Islet precursor cell (in vitro differentiated cells): ENCODE results near the gene MYO9B.
"Not testable (repeated sequence)": the region's sequence is repeated elsewhere in the genome, so short reads cannot be mapped to it uniquely, and the experiment has no call there.

Experiments
- DNase-seq: peaks from one replicate; pipeline ENCODE4 v3.0.0-alpha.2; 2018

The MYO9B gene

DNA sequence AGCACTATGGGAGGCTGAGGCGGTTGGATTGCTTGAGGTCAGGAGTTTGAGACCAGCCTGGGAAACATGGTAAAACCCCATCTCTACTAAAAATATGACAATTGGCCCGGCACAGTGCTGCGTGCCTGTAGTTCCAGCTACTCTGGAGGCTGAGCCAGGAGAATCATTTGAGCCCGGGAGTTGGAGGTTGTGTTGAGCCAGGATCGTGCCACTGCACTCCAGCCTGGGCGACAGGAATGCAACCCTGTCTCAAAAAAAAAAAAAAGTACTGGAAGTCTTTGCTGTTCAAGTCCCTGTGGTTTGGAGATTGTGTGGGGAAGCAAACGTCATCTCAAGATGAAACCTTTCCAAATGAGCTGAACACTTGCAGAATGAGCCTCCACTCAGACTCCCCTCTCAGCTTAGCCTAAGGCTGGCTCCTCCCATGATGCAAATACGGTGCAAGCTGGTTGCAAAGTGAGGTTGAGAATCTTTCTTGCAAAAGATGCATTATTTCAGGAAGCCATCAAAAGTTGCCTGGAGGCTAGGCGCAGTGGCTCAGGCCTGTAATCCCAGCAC is 46.2 kb downstream of the MYO9B start:
- DNase-seq = no peak

DNA sequence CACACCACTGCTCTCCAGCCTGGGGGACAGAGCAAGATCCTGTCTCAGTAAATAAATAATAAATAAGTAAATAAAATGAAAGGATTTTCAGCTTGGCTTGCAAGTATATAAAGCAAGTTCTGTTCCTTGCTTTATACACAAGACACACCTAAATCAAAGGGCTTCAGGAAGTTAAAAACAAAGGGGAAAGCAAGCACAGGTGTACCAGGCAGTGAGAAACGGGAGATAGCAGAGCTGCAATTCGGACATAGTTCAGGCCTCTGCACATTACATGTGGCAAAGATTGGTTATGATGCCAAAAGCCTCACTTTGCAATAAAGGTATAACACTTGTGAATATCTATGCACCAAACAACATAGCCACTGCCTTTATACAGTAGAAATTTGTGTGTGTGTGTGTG is 47.5 kb downstream of the MYO9B start:
- DNase-seq = no peak

DNA sequence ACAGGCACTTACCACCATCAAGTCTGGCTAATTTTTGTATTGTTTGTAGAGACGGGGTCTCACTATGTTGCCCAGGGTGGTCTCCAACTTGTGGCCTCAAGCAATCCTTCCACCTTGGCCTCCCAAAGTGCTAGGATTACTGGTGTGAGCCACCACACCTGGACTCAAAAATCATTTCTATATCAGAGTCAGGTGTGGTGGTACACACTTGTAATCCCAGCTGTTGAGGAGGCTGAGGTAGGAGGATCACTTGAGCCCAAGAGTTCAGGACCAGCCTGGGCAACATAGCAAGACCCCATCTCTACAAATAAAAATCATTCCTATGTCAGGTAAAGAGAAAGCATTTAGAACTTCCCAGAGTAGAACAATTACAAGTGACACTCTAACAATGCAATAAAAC is 48.4 kb downstream of the MYO9B start:
- DNase-seq = no peak

DNA sequence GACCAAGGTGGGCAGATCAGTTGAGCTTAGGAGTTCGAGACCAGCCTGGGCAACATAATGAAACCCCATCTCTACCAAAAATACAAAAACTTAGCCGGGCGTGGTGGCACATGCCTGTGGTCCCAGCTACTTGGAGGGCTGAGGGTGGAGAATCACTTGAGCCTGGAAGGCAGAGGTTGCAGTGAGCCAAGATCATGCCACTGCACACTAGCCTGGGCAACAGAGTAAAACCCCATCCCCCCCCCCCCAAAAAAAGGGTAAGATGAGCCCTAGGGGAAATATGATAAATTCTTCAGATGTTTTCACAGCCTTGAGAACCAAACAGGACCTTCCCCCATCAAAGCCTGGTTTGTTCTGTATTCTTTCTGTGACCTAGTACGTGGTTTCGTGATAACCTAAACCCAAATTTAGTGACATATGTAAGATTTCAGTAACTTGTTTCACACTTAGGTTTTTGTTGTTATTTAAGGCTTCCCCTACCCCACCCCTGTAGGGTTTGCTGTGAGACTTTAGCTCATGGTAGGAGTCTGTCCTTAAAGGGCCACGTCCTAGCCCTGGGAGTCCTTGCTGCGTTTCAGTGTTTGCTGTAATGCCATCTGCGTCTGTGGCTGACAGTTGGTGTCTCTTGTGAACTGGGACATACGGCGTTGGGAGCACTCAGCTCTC is 49.6 kb downstream of the MYO9B start:
- DNase-seq = no peak

DNA sequence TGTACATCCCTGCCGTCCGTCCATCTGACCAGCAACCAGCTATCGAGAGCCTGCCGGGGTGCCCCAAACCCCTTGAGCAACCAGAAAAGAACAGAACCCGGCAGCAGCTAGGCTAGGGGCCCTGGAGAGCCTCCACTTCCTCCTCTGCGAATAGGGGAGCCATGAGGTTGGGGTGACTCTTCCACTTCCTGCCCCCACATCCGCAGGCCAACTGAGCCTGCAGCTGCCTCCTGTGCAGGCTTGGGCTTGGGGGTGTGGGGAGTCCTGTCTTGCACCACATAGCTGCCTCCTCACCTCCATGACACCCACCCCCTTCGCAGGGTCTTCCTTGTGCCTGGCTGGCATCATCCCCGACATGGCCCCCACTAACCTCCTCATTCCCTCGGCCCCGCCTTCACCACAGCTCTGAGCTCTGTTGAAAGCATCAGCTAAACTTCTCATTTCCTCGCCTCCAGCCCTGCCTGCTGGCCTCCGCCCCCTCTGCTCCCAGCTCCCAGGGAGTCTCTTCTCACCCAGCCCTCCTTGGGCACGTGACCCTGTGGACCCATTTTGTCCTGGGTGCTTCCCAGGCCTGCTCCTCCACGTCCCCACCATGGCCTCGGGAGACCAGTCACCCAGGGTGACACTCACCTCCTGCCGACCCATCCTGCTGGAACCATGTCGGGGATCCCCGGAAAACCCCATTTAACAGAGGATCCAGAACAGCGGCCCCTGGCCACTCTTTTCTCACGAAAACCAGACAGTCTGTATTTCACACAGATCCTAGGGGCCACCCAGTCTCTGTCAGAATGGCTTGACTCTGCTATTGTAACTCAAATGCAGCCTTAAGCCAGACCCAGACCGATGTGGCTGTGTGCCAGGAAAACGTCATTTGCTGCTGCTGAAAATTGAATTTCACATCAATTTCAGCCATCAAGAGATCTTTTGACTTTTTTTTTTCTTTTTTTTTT is 50.4 kb downstream of the MYO9B start:
- no peak for DNase-seq

DNA sequence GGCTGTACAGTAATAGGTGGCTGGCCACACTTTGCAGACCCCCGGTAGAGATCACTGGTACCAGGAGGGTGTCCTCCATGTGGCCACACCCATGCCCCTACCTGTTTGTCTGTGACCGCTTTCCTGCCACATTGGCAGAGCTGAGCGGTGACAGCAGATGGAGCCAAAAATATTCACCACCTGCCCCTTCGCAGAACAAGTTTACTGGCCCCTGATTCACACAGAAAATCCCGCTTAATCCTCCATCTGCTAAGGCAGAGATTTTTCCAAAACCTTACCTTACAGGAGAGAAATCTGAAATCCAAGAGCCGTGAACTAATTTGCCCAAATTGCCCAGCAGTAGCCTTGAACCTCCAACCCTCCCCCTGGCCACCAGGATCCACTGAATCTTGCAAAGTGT is 52.1 kb downstream of the MYO9B start:
- DNase-seq = no peak

DNA sequence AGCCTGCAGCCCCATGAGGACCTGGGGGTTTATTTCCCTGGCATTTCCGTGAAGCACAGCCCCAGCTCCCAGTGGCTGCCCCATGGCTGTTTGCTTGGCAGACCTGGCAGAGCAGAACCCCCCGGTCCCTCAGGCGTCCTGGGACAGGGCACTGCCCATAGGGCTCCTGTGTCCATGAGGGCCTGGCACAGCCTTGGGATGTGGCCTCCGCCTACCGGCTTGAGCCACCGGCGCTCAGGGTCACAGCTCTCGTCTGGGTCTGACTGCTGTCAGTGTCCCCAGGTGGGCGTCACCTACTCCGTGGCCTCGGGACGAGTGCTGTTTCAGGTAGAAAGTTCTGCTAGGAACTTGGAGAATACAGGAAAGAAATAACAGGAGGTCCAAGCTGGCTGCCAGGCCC is 52.8 kb downstream of the MYO9B start:
- DNase-seq = no peak

DNA sequence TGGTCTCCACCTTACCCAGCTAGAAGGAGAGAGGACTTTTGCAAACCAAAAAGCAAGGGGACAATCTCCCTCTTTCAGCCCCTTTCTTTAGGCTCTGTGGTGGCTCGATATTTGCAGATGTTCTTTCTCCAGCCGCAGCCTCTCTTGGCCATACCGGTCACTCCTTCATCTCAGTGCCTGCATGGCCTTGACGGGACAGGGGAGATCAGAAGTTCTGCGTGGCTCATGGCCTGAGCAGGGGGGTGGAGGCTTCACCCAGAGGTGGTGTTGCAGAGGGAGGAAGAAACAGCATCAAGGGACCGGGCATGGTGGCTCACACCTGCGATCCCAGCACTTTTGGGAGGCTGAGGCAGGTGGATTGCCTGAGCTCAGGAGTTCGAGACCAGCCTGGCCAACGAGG is 53.2 kb downstream of the MYO9B start:
- DNase-seq = no peak

DNA sequence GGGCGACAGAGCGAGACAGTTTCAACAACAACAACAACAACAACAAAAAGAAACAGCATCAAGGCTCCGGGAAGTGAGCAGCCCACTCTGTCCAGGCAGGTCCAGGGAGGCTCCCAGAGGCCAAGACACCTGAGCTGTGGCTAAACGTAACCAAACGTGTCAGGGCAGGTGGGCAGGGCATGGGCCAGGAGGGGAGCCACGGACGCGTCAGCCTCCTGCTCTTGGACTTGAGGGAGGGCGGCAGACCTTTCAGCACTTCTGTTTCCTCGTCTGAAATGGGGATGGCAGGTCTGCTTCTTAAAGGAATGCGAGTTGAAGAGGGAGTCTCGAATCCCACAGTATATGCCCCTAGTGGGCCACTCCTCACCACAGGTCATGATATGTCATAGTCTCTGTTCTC is 53.8 kb downstream of the MYO9B start:
- DNase-seq = no peak

DNA sequence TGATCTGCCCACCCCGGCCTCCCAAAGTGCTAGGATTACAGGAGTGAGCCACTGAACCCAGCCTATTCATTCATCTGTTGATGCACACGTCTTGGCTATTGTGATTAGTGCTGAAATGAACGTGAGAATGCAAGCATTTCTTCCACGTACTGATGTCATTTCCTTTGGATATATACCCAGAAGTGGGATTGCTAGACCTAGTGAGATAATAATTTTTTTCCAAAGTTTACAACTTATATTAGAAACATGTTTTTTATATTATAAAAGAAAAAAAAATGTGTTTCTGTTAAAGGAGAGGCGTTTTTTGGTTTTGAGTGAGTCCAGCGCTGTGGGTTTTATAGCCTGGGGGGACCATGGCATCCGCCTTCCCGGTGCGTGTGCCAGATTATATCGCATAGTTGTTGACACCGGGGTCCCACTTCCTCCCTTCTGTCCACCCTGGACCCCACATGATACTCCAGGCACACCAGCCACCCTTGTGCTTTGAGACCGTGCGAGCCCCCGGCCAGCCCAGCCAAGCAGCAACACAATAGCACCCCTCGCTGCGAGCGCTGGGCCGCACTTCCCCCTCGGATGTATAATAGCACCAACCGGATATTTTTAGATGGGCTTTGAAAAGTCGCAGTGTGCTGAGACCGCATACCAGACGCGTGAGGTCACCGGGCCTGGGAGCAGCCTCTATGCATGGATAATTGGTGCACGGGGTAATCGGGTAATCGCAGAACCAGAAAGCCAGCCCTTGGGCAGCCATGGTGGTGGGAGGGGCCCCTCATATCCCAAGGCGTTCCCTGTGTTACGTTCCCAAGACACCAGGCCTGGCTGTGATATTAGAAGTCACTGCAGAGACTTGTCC is 59.6 kb downstream of the MYO9B start:
- DNase-seq = peak; percentile 100

DNA sequence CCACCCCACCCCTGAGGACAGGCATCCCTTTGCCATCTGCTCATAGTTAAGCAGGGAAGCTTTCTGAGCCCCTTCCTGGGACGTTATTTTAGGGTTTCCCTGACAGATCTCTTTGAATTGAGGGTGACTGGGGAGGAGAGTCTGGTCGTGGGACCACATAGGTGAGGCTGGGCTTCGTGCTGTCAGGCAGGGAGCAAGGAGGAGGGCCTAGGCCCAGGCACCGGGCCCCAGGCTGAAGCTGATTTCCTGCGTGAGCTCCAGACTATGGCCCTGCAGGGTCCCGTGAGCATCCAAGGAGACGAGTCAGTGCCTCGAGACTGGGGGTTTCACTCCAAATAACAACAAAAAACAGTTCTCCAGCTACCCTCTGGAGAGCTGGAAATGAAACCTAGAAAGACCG is 60.4 kb downstream of the MYO9B start:
- DNase-seq = peak; percentile 82

DNA sequence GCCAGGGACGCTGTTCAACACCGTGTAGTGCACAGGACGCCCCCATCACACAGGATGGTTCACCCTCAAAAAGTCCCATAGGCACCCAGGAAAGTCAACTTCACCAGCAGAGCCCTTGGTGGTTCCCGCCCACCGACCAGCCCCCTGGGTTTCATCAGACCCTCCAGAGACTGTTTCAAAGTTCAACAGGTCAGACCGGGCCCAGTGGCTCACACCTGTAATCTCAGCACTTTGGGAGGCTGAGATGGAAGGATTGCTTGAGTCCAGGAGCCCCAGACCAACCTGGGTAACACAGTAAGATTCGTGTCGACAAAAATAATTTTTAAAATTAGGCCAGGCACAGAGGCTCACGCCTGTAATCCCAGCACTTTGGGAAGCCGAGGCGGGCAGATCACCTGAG is 61.0 kb downstream of the MYO9B start:
- DNase-seq = no peak

DNA sequence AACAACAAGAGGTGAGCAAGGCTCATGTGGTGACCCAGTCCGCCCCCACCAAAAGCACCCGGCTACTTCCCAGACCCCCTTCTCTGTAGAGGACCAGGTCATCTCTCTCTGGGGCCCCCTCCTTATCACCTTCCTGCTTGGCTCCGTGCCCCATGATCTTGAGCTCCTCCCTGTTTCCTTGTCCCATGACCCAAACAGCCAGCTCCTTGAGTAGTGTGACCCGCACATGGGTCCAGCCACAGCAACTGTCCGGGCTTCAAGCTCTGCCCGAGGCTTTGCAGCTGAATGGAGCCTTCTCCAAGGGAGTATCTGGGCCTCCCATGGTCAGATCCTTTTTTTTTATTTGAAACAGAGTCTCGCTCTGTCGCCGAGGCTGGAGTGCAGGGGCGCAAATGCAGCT is 61.8 kb downstream of the MYO9B start:
- no peak for DNase-seq

DNA sequence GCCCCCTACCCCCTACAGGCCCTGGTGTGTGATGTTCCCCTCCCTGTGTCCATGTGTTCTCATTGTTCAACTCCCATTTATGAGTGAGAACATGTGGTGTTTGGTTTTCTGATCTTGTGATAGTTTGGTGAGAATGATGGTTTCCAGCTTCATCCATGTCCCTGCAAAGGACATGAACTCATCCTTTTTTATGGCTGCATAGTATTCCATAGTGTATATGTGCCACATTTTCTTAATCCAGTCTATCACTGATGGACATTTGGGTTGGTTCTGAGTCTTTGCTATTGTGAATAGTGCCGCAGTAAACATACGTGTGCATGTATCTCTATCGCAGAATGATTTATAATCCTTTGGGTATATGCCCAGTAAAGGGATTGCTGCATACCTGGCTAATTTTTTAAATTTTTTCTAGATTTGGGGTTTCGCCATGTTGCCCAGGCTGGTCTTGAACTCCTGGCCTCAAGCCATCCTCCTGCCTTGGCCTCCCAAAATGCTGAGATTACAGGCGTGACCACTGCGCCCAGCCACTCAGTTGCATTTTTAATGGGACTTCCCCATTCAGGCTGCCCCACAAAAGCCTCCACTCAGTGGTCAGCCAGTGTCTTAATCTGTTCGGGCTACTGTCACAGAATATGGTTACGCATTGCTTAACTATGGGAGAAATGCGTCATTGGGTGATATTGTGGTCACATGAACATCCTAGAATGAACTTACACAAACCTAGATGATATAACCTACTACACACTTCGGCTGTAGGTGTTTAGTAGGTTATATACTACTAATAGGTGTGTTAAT is 62.7 kb downstream of the MYO9B start:
- not testable (repeated sequence) for DNase-seq

DNA sequence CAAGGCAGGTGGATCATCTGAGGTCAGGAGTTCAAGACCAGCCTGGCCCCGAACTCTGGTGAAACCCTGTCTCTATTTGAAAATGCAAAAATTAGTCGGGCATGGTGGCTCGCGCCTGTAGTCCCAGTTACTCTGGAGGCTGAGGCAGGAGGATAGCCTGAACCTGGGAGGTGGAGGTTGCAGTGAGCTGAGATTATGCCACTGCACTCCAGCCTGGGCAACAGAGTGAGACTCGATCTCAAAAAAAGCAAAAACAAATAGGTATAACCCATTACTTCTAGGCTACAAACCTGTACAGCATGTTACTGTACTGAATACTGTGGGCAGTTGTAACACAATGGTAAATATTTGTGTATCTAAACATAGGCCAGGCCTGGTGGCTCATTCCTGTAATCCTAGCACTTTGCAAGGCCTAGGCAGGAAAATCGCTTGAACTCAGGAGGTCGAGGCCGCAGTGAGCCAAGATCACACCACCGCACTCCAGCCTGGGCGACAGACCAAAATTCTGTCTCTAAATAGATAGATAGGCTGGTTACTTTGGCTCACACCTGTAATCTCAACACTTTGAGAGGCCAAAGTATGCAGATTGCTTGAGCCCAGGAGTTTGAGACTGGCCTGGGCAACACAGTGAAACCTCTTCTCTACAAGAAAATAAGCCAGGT is 63.5 kb downstream of the MYO9B start:
- DNase-seq = no peak

DNA sequence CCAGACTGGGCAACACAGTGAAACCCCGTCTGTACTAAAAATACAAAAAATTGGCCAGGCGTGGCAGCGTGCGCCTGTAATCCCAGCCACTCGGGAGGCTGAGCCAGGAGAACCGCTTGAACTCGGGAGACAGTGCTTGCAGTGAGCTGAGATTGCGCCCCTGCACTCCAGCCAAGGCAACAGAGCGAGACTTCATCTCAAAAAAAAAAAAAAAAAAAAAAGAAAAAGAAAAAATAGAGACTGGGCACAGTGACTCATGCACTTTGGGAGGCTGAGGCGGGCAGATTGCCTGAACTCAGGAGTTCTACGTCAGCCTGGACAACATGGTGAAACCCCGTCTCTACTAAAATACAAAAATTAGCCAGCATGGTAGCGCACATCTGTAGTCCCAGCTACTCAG is 69.2 kb downstream of the MYO9B start:
- DNase-seq = not testable (repeated sequence)

DNA sequence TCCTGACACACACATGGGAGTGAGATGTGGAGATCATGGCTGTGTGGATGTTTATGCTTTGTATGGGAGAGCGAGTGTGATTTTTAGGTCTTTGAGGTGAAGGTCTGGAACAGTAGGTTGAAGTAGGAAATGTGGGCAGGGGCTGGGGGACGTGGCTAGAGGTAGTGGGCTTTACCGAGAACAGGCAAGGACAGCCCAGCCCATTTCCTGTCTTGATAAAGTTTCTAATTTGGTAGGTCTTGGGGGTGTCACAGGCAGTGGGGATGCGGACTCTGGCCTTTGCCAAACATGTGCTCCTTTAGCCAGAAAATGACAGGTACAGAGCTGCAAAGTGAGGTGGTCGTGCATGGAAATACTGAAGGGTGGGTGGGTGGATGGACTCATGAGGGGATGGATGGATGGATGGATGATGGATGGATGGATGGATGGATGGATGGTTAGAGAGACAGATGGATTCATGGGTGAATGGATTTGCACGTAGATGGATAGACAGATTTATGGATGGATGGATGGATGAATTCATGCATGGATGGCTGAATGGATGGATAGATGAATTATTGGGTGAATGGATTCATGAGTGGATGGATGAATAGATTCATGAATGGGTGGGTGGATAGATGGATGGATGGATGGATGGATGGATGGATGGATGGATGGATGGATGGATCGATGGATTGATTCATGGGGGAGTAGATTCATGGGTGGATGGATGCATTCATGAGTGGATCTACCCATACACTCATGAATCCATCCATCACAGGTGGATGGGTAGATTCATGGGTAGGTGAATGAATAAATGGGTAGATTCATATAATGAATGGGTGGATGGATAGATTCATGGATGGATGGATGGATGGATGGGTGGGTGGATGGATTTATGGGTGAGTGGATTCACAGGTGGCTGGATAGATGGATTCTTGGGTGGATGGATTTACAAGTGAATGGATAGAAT is 70.2 kb downstream of the MYO9B start:
- DNase-seq = no peak

DNA sequence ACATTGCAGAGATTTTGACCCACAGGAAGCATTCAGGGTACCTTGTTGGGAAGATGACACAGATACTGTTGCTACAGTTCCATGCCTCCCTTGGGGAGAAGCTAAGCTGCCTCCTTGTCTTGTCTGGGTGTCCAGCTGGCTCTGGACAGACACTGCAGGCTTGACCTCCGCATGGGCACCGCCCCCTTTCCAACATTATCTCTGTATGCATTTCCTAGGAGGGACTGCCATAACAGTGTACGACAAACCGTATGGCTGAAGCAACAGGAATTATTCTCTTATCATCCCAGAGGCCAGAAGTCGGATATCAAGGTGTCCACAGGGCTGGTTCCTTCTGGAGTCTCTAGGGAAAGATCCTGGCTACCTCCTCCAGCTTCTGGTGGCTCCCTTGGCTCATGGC is 72.6 kb downstream of the MYO9B start:
- DNase-seq = no peak

DNA sequence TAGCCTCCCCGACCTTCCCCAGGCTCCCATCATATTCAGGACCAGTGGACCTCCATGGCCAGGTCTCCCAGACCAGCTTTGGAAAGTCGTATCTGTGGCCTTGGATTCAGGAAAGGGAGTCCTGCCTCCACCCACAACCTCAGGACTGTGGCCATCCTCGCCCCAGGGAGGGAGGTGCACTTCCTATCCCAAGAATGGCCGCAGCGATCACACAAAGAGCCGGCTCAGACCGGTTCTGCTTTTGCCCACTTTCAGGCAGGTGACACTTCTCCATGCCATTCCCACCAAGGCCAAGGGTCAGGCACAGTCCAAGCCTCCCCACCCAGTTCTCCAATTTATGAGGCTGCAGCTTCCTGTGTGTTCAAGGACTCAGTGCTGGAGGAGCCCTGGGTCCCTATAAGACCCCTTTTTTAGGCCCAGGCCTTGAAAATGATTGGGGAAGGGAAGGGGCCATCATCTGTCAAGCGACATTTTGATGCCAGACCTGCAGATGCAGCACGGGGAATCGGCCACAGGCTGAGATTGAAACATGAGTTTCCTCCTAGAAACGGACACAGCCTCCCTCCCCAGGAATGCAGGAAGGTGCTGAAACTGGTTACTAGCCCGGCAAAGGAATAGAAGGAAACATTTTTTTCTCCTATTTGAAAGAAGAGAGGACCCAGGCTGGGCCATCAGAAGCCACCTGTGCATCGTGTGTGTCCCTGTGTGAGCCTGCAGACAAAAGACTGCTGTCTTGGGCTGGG is 74.0 kb downstream of the MYO9B start:
- peak; percentile 57 for DNase-seq

DNA sequence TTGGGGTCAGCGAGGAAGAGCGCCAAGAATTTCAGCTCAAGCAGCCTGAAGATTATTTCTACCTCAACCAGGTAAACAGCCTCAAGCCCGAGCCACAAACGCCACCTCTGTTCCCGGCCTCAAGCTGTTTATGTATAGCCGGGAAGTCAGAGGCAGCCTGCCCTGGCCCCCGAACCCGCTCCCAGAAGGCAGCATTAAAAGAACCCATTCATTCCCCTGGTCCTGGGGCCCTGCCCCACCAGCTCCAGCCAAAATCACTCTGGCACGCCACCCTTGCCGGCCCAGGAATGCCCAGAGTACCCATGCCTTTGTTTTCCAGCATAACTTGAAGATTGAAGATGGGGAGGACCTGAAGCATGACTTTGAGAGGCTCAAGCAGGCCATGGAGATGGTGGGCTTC is 78.4 kb downstream of the MYO9B start:
- DNase-seq = no peak
